ENCODE data around the gene SLC46A3. TPM values are rescaled to one million over a fixed set of nuclear protein-coding genes. Genes with fewer than 3 reads are reported as not detected.

Gene SLC46A3
- polyA plus RNA-seq, 1 donor from 2014 or later = 7.4 TPM

DNA sequence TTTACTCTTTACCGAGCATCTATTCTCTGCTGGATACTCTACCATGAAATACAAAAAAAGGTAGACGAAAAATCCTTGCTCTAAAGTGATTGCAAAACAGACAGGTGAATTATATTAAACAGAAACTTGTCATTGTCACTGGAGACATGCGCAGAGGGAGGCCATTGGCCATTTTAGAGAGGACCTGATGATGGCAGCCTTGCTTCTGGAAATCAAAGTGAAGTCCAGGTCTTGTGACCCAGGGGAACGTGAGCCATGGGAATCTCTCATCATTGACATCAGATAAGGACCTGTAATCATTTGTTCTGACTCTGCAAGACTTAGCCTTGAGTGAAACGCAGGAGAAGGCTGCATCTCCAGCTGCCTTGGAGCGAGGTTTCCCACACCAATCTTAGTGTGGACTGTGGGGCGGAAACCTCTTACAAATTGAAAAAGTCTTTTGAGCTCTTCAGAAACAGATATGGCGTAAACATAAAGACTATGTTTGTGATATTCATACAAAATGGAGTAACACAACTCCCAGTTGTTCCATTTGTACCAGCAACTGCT, 16.8 kb upstream of the SLC46A3 start:
- no peak overlapping the region for H3K4me2 ChIP-seq (ENCODE audit: low read length)
- no peaks in the 10 kb centered on the region for H3K79me2 ChIP-seq (replicated peaks; ENCODE audit: insufficient read depth, low read length)
- H2AFZ ChIP-seq (ENCODE audit: low read depth, low read length) = no peak overlapping the region
- no peaks in the 10 kb centered on the region for H4K20me1 ChIP-seq (ENCODE audit: insufficient read depth)
- H3K4me3 ChIP-seq (ENCODE audit: low read length) = no peak overlapping the region
- H3K9ac ChIP-seq (ENCODE audit: low read length) = no peak overlapping the region
- no peaks in the 10 kb centered on the region for H3K9me3 ChIP-seq (ENCODE audit: low read length)
- TF ChIP-seq RAD21 (conservative IDR thresholded peaks at IDR 0.05) = no peak
- no peak for TF ChIP-seq EP300 (conservative IDR thresholded peaks at IDR 0.05; ENCODE audit: poor library complexity, severe bottlenecking)
- no peak for TF ChIP-seq SMC3 (conservative IDR thresholded peaks at IDR 0.05; ENCODE audit: poor library complexity)
- TF ChIP-seq POLR2AphosphoS5 (IDR thresholded peaks at IDR 0.05) = no peak
- no peak for TF ChIP-seq MXI1 (conservative IDR thresholded peaks at IDR 0.05; ENCODE audit: poor library complexity, severe bottlenecking)
- no peak for TF ChIP-seq TAF1 (IDR thresholded peaks at IDR 0.05; ENCODE audit: low read depth)
- TF ChIP-seq, protein P1, sequence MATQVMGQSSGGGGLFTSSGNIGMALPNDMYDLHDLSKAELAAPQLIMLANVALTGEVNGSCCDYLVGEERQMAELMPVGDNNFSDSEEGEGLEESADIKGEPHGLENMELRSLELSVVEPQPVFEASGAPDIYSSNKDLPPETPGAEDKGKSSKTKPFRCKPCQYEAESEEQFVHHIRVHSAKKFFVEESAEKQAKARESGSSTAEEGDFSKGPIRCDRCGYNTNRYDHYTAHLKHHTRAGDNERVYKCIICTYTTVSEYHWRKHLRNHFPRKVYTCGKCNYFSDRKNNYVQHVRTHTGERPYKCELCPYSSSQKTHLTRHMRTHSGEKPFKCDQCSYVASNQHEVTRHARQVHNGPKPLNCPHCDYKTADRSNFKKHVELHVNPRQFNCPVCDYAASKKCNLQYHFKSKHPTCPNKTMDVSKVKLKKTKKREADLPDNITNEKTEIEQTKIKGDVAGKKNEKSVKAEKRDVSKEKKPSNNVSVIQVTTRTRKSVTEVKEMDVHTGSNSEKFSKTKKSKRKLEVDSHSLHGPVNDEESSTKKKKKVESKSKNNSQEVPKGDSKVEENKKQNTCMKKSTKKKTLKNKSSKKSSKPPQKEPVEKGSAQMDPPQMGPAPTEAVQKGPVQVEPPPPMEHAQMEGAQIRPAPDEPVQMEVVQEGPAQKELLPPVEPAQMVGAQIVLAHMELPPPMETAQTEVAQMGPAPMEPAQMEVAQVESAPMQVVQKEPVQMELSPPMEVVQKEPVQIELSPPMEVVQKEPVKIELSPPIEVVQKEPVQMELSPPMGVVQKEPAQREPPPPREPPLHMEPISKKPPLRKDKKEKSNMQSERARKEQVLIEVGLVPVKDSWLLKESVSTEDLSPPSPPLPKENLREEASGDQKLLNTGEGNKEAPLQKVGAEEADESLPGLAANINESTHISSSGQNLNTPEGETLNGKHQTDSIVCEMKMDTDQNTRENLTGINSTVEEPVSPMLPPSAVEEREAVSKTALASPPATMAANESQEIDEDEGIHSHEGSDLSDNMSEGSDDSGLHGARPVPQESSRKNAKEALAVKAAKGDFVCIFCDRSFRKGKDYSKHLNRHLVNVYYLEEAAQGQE (IDR thresholded peaks at IDR 0.05; ENCODE audit: borderline replicate concordance) = no peak
- TF ChIP-seq, protein P2, sequence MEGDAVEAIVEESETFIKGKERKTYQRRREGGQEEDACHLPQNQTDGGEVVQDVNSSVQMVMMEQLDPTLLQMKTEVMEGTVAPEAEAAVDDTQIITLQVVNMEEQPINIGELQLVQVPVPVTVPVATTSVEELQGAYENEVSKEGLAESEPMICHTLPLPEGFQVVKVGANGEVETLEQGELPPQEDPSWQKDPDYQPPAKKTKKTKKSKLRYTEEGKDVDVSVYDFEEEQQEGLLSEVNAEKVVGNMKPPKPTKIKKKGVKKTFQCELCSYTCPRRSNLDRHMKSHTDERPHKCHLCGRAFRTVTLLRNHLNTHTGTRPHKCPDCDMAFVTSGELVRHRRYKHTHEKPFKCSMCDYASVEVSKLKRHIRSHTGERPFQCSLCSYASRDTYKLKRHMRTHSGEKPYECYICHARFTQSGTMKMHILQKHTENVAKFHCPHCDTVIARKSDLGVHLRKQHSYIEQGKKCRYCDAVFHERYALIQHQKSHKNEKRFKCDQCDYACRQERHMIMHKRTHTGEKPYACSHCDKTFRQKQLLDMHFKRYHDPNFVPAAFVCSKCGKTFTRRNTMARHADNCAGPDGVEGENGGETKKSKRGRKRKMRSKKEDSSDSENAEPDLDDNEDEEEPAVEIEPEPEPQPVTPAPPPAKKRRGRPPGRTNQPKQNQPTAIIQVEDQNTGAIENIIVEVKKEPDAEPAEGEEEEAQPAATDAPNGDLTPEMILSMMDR (IDR thresholded peaks at IDR 0.05; ENCODE audit: poor library complexity, severe bottlenecking) = no peak
- TF ChIP-seq EZH2 (IDR thresholded peaks at IDR 0.05; ENCODE audit: borderline replicate concordance, insufficient read depth, low read length, poor library complexity, severe bottlenecking) = no peak
- H3F3A ChIP-seq (ENCODE audit: insufficient read depth, low read length, poor library complexity, severe bottlenecking) = no peaks in the 10 kb centered on the region
- H3K36me3 ChIP-seq (ENCODE audit: insufficient read depth, low read length) = no peaks in the 10 kb centered on the region
- H3K27me3 ChIP-seq (ENCODE audit: insufficient read depth, low read depth, low read length) = no peaks in the 10 kb centered on the region
- H3K9me2 ChIP-seq (ENCODE audit: insufficient read depth, low read length) = no peaks in the 10 kb centered on the region
- no peak overlapping the region for H3K27ac ChIP-seq (ENCODE audit: low read length)

DNA sequence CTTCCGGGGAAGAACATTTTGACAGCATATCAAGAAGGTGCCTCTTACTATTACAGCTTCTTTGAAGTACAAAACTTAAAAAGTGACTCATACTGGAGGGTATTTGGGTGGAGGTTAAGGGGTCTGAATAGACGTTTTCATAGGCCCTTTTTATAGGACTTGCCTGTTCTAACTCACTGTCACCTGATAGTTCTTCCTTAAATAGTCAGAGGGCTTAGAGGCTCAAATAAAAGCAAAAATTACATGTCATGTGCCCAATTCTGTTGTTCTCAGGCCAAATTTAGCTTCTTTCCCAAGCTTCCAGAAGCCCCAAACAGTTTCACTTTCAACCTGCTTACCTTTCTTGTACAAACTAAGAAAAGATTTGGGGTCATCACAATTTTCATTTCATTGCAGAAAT, 16.1 kb upstream of the SLC46A3 start:
- Histone ChIP-seq H3K27ac (ENCODE audit: low read length) (no peak overlapping the region), H3K9me2 (ENCODE audit: insufficient read depth, low read length) (no peaks in the 10 kb centered on the region), H3F3A (ENCODE audit: insufficient read depth, low read length, poor library complexity, severe bottlenecking) (no peaks in the 10 kb centered on the region), H3K79me2 (replicated peaks; ENCODE audit: insufficient read depth, low read length) (no peaks in the 10 kb centered on the region), H3K27me3 (ENCODE audit: insufficient read depth, low read depth, low read length) (no peaks in the 10 kb centered on the region), H3K36me3 (ENCODE audit: insufficient read depth, low read length) (no peaks in the 10 kb centered on the region), H2AFZ (ENCODE audit: low read depth, low read length) (no peak overlapping the region), H3K9ac (ENCODE audit: low read length) (no peak overlapping the region), H3K4me3 (ENCODE audit: low read length) (no peak overlapping the region), H4K20me1 (ENCODE audit: insufficient read depth) (no peaks in the 10 kb centered on the region), H3K9me3 (ENCODE audit: low read length) (no peaks in the 10 kb centered on the region), H3K4me2 (ENCODE audit: low read length) (no peak overlapping the region)
- TF ChIP-seq MXI1 (conservative IDR thresholded peaks at IDR 0.05; ENCODE audit: poor library complexity, severe bottlenecking) = no peak
- no peak for TF ChIP-seq EP300 (conservative IDR thresholded peaks at IDR 0.05; ENCODE audit: poor library complexity, severe bottlenecking)
- TF ChIP-seq, protein P2 (IDR thresholded peaks at IDR 0.05; ENCODE audit: poor library complexity, severe bottlenecking) = no peak
- TF ChIP-seq, protein P1 (IDR thresholded peaks at IDR 0.05; ENCODE audit: borderline replicate concordance) = no peak
- TF ChIP-seq EZH2 (IDR thresholded peaks at IDR 0.05; ENCODE audit: borderline replicate concordance, insufficient read depth, low read length, poor library complexity, severe bottlenecking) = no peak
- TF ChIP-seq RAD21 (conservative IDR thresholded peaks at IDR 0.05) = no peak
- TF ChIP-seq SMC3 (conservative IDR thresholded peaks at IDR 0.05; ENCODE audit: poor library complexity) = no peak
- TF ChIP-seq POLR2AphosphoS5 (IDR thresholded peaks at IDR 0.05) = no peak
- TF ChIP-seq TAF1 (IDR thresholded peaks at IDR 0.05; ENCODE audit: low read depth) = no peak
